A549 (cell line): Measurements from ENCODE around the gene ROR2. TPM values are rescaled to one million over a fixed set of nuclear protein-coding genes. Genes with fewer than 3 reads are reported as not detected.

Source experiments
- ATAC-seq, 2 experiments: fragments of 200-7000 bp in 1 of 2; fragments of >200 bp in 1 of 2; cut with Nextera tagmentation in 1 of 2; cut with Tn5 transposase in 1 of 2; 3 replicates each; pipeline versions ENCODE4 v1.8.0 to v1.9.1; 2018 to 2020; ENCODE audit warnings: mild to moderate bottlenecking in 1 of 2, moderate library complexity in 1 of 2
- CTCF ChIA-PET: fragments of 300-600 bp; sonication (Branson Sonifier 250); formaldehyde crosslinking; extraction: SDS; loops from one replicate; lab custom pipeline; 2021; ENCODE audit warnings: antibody characterized with exemption, inconsistent platforms; lab: Yijun Ruan, JAX
- POLR2A ChIA-PET: fragments of 350-600 bp; formaldehyde crosslinking; extraction: SDS; loops from one replicate; lab custom pipeline; 2021; ENCODE audit warnings: antibody characterized with exemption, inconsistent platforms; lab: Yijun Ruan, JAX
- DNase-seq, 2 experiments: peaks; one replicate each; pipeline versions ENCODE4 v3.0.0 to v3.0.0-alpha.2; 2011 to 2016; ENCODE audit warnings: low read depth in 1 of 2, low spot score in 1 of 2
- FAIRE-seq: peaks from 2 replicates; lab custom pipeline; 2011; peaks lifted over from hg19 to GRCh38; lab: Jason Lieb, UNC
- H3K27ac ChIP-seq, 2 experiments: fragments of >200 bp; sonication (Bioruptor Twin); formaldehyde crosslinking; 3 replicates each; pipeline ENCODE4 v1.5.1; 2016 to 2017
- H3K4me1 ChIP-seq: fragments of >200 bp; sonication (Bioruptor Twin); formaldehyde crosslinking; 3 replicates; pipeline ENCODE4 v1.6.1; 2016
- H3K4me2 ChIP-seq: fragments of >200 bp; sonication (Bioruptor Twin); formaldehyde crosslinking; 3 replicates; pipeline ENCODE4 v1.6.1; 2016
- H3K4me3 ChIP-seq: fragments of >200 bp; sonication (Bioruptor Twin); formaldehyde crosslinking; 3 replicates; pipeline ENCODE4 v1.5.1; 2016
- H3K9me3 ChIP-seq: fragments of >200 bp; sonication (Bioruptor Twin); formaldehyde crosslinking; 3 replicates; pipeline ENCODE4 v1.6.1; 2016
- BCL3 ChIP-seq: fragments of >200 bp; sonication (Bioruptor Twin); formaldehyde crosslinking; IDR thresholded peaks from 3 replicates; pipeline ENCODE4 v1.6.1; 2016
- BHLHE40 ChIP-seq: IDR thresholded peaks from 2 replicates; pipeline ENCODE4 v1.6.1; 2012; ENCODE audit warnings: low read depth, low read length, inconsistent platforms
- CBX2 ChIP-seq: fragments of 200-600 bp; sonication (generic); IDR thresholded peaks from 2 replicates; pipeline ENCODE4 v1.6.1; 2016; ENCODE audit warnings: low read depth, mild to moderate bottlenecking, borderline replicate concordance
- CBX8 ChIP-seq: fragments of 200-600 bp; sonication (generic); IDR thresholded peaks from 2 replicates; pipeline ENCODE4 v1.6.1; 2016
- CHD2 ChIP-seq: fragments of 150-350 bp; IDR thresholded peaks from 2 replicates; pipeline ENCODE4 v1.6.1; 2014; ENCODE audit warnings: low read length; ENCODE audit not compliant: partially characterized antibody
- EHMT2 ChIP-seq: fragments of 200-600 bp; sonication (generic); IDR thresholded peaks from 2 replicates; pipeline ENCODE4 v1.6.1; 2016; ENCODE audit warnings: antibody characterized with exemption, low read depth, mild to moderate bottlenecking, moderate library complexity
- FOSB ChIP-seq: fragments of 250-450 bp; sonication (Bioruptor Pico); IDR thresholded peaks from 2 replicates; pipeline ENCODE4 v1.5.0; 2020; ENCODE audit warnings: mild to moderate bottlenecking, moderate library complexity
- FOSL2 ChIP-seq, 2 experiments: fragments of 450-650 bp in 1 of 2; fragments of >200 bp in 1 of 2; sonication (Bioruptor Twin) in 1 of 2; formaldehyde crosslinking; IDR thresholded peaks; 2 replicates each; pipeline versions ENCODE4 v1.5.0 to v1.6.1; 2016 to 2020; ENCODE audit warnings: mild to moderate bottlenecking in 1 of 2, moderate library complexity in 1 of 2
- HDAC2 ChIP-seq: fragments of 200-600 bp; sonication (generic); IDR thresholded peaks from 2 replicates; pipeline ENCODE4 v1.6.1; 2016
- HES2 ChIP-seq: fragments of >200 bp; sonication (Bioruptor Twin); formaldehyde crosslinking; IDR thresholded peaks from 2 replicates; pipeline ENCODE4 v1.6.1; 2016
- HEYL ChIP-seq: fragments of 250-450 bp; sonication (Bioruptor Pico); IDR thresholded peaks from 2 replicates; pipeline ENCODE4 v1.8.0; 2021; ENCODE audit warnings: mild to moderate bottlenecking, moderate library complexity
- HOXB5 ChIP-seq: fragments of 250-450 bp; sonication (Bioruptor Pico); IDR thresholded peaks from 2 replicates; pipeline ENCODE4 v1.5.0; 2020; ENCODE audit warnings: mild to moderate bottlenecking, moderate library complexity
- JUN ChIP-seq, 2 experiments: fragments of >200 bp; sonication (Bioruptor Twin); formaldehyde crosslinking; IDR thresholded peaks; 2 replicates in 1 of 2; 3 replicates in 1 of 2; pipeline ENCODE4 v1.6.1; 2016 to 2017
- JUNB ChIP-seq: fragments of >200 bp; sonication (Bioruptor Twin); formaldehyde crosslinking; IDR thresholded peaks from 2 replicates; pipeline ENCODE4 v1.6.1; 2016
- MAZ ChIP-seq: fragments of 150-350 bp; IDR thresholded peaks from 2 replicates; pipeline ENCODE4 v1.6.1; 2014; ENCODE audit warnings: antibody characterized with exemption, low read depth, low read length, borderline replicate concordance
- MYC ChIP-seq: IDR thresholded peaks from 2 replicates; pipeline ENCODE4 v1.6.1; 2012; ENCODE audit warnings: mild to moderate bottlenecking, inconsistent platforms, low read length, improper control_type of control experiment, borderline replicate concordance
- NFE2L2 ChIP-seq: fragments of 150-350 bp; conservative IDR thresholded peaks from 2 replicates; pipeline ENCODE4 v1.6.1; 2014; ENCODE audit warnings: low read length
- NR3C1 ChIP-seq: fragments of >200 bp; sonication (Bioruptor Twin); formaldehyde crosslinking; IDR thresholded peaks from 3 replicates; pipeline ENCODE4 v1.6.1; 2017
- PBX3 ChIP-seq: IDR thresholded peaks from 2 replicates; pipeline ENCODE4 v1.6.1; 2012
- PHF8 ChIP-seq: fragments of 200-600 bp; sonication (generic); IDR thresholded peaks from 2 replicates; pipeline ENCODE4 v1.6.1; 2016; ENCODE audit warnings: low read depth, mild to moderate bottlenecking, antibody characterized with exemption, moderate library complexity, borderline replicate concordance
- POLR2AphosphoS2 ChIP-seq: conservative IDR thresholded peaks from 2 replicates; pipeline ENCODE4 v1.6.1; 2012; ENCODE audit warnings: low read length, improper control_type of control experiment, inconsistent platforms
- RARB ChIP-seq: fragments of 250-450 bp; sonication (Bioruptor Pico); IDR thresholded peaks from 2 replicates; pipeline ENCODE4 v1.8.0; 2021; ENCODE audit warnings: mild to moderate bottlenecking, moderate library complexity
- RFX5 ChIP-seq: fragments of 450-650 bp; IDR thresholded peaks from 2 replicates; pipeline ENCODE4 v1.7.1; 2014; ENCODE audit warnings: antibody characterized with exemption, mild to moderate bottlenecking, moderate library complexity
- SREBF2 ChIP-seq: fragments of 450-650 bp; IDR thresholded peaks from 2 replicates; pipeline ENCODE4 v1.6.1; 2014; ENCODE audit warnings: mild to moderate bottlenecking, moderate library complexity
- ZFP36 ChIP-seq: fragments of 450-650 bp; IDR thresholded peaks from 2 replicates; pipeline ENCODE4 v1.6.1; 2014; ENCODE audit warnings: borderline replicate concordance; ENCODE audit not compliant: partially characterized antibody
- WGBS: methylation state at CpG from one replicate; pipeline ENCODE4 v1.1.6; 2017; ENCODE audit errors: missing lambda C conversion rate; 5-methylcytosine and 5-hydroxymethylcytosine counted together
- polyA plus RNA-seq, 4 experiments: library from polyadenylated mRNA; depleted of rRNA in 3 of 4; stranded (reverse); fragments of >200 nt; fragmentation: RNase III in 1 of 4; extraction: RNeasy Plus Mini Kit Qiagen cat#74134 plus additional on column Dnase treatment in 1 of 4; gene quantifications; 2 replicates in 3 of 4; 3 replicates in 1 of 4; pipeline ENCODE4 v1.2.3, GENCODE V29; 2011 to 2017

The ROR2 gene
- polyA plus RNA-seq, 2 of the 4 experiments (the other 2 are of a cell fraction): 0.12 to 0.53 TPM

- ATAC-seq: no peak
- TF ChIP-seq HDAC2 (no peak), HEYL (CRISPR knock-in tag) (no peak), POLR2AphosphoS2 (no peak), HOXB5 (no peak), SREBF2 (no peak), MAZ (no peak), BCL3 (no peak), PHF8 (no peak)
- CTCF ChIA-PET: no interaction called here
Observed at GRCh38 chr9:91824151-91824550, 125.9 kb downstream of the ROR2 start.

GRCh38 chr9:91820949-91821880, 128.8 kb downstream of the ROR2 start:
- no peaks in the 10 kb centered on the region; the same call in 2 of the 3 replicates for H3K9me3 ChIP-seq
- ATAC-seq (0 out of 6 replicates have a peak, but pooled peaks of 1 of the 2 experiments have one; percentile 32), DNase-seq (no peak), FAIRE-seq (no peak)
- no peak overlapping the region for H3K27ac ChIP-seq
- H3K4me3 ChIP-seq: no peak overlapping the region
- ChIA-PET POLR2A (no interaction called here), CTCF (interaction anchor here (0.6 kb wide), 1 partner anchor 906 kb away, joined by 3 read pairs; no protein-coding TSS in a partner anchor)
- WGBS: 28% methylated on average over 11 of the region's 11 CpGs
- TF ChIP-seq CBX8 (no peak), JUNB (no peak), FOSL2 (IDR thresholded peaks at IDR 0.05) (no peak), FOSL2 (CRISPR knock-in tag; IDR thresholded peaks at IDR 0.05) (no peak), JUN (IDR thresholded peaks at IDR 0.05) (no peak), MYC (no peak)
- H3K4me1 ChIP-seq: no peaks in the 10 kb centered on the region
- no peak overlapping the region for H3K4me2 ChIP-seq

More at GRCh38 chr9:91824151-91824550, 125.9 kb downstream of the ROR2 start:
- Histone ChIP-seq H3K4me2 (no peak overlapping the region), H3K4me3 (no peak overlapping the region), H3K27ac (no peak overlapping the region), H3K4me1 (no peaks in the 10 kb centered on the region), H3K9me3 (no peaks in the 10 kb centered on the region; the same call in 2 of the 3 replicates)
- FAIRE-seq (no peak), DNase-seq (no peak)
- POLR2A ChIA-PET: no interaction called here
- 68% methylated on average over 4 of the region's 4 CpGs for WGBS

GRCh38 chr9:91820126-91820750, 129.8 kb downstream of the ROR2 start:
- H3K4me2 ChIP-seq: no peak overlapping the region
- no peak for ATAC-seq
- H3K4me1 ChIP-seq: no peaks in the 10 kb centered on the region
- WGBS: 40% methylated on average over 11 of the region's 11 CpGs
- no peaks in the 10 kb centered on the region; the same call in 2 of the 3 replicates for H3K9me3 ChIP-seq
- no peak for DNase-seq
- ChIA-PET POLR2A (no interaction called here), CTCF (interaction anchor here (0.6 kb wide), 1 partner anchor 905 kb away, joined by 3 read pairs; no protein-coding TSS in a partner anchor)
- no peak for TF ChIP-seq NR3C1
- no peak for TF ChIP-seq HES2
- no peak for TF ChIP-seq BHLHE40
- TF ChIP-seq EHMT2: no peak
- no peak for TF ChIP-seq RFX5
- no peak for TF ChIP-seq CBX2
- no peak for TF ChIP-seq FOSB (CRISPR knock-in tag)
- TF ChIP-seq NFE2L2: no peak
- no peak for TF ChIP-seq CHD2
- TF ChIP-seq SREBF2: no peak
- no peak for TF ChIP-seq FOSL2 (IDR thresholded peaks at IDR 0.05)
- no peak for TF ChIP-seq FOSL2 (CRISPR knock-in tag; IDR thresholded peaks at IDR 0.05)
- no peak for TF ChIP-seq RARB
- TF ChIP-seq PBX3: no peak
- no peak for TF ChIP-seq ZFP36
- TF ChIP-seq JUN (IDR thresholded peaks at IDR 0.05): no peak
- no peak overlapping the region for H3K27ac ChIP-seq
- no peak overlapping the region for H3K4me3 ChIP-seq
- no peak for FAIRE-seq
